GM19043 (cell line): Measurements from ENCODE around the gene ZFAND3.

Experiments
- ATAC-seq: cut with Tn5 transposase; IDR thresholded peaks from one replicate; pipeline ENCODE4 v1.9.1; 2021; ENCODE audit warnings: low read depth; ENCODE audit not compliant: unreplicated experiment

ZFAND3 gene

GRCh38 chr6:38159596-38159995 lies 340.1 kb downstream of the ZFAND3 start:
- ATAC-seq = no peak

GRCh38 chr6:38160831-38161230 lies 341.3 kb downstream of the ZFAND3 start:
- no peak for ATAC-seq

GRCh38 chr6:38161331-38161730 lies 341.8 kb downstream of the ZFAND3 start:
- ATAC-seq = no peak

GRCh38 chr6:38161754-38162492 lies 342.4 kb downstream of the ZFAND3 start:
- no peak for ATAC-seq

- ATAC-seq = no peak
These were observed 343.1 kb downstream of the ZFAND3 start for GRCh38 chr6:38162493-38163185.

GRCh38 chr6:38163186-38164130 lies 343.9 kb downstream of the ZFAND3 start:
- no peak for ATAC-seq

GRCh38 chr6:38164131-38164481 lies 344.6 kb downstream of the ZFAND3 start:
- no peak for ATAC-seq

GRCh38 chr6:38164671-38165108 lies 345.2 kb downstream of the ZFAND3 start:
- no peak for ATAC-seq

- no peak for ATAC-seq
These were observed 347.1 kb downstream of the ZFAND3 start for GRCh38 chr6:38166411-38167240.

GRCh38 chr6:38167598-38167997 lies 348.1 kb downstream of the ZFAND3 start:
- no peak for ATAC-seq

GRCh38 chr6:38168126-38168525 lies 348.6 kb downstream of the ZFAND3 start:
- ATAC-seq = no peak

- ATAC-seq = no peak
These were observed 349.2 kb downstream of the ZFAND3 start for GRCh38 chr6:38168699-38169098.

- no peak for ATAC-seq
These were observed 349.9 kb downstream of the ZFAND3 start for GRCh38 chr6:38169221-38169976.

GRCh38 chr6:38169977-38170526 lies 350.5 kb downstream of the ZFAND3 start:
- ATAC-seq = no peak

GRCh38 chr6:38170666-38171355 lies 351.3 kb downstream of the ZFAND3 start:
- ATAC-seq = no peak

GRCh38 chr6:38171997-38172738 lies 352.6 kb downstream of the ZFAND3 start:
- ATAC-seq = no peak

- no peak for ATAC-seq
These were observed 353.3 kb downstream of the ZFAND3 start for GRCh38 chr6:38172739-38173410.
